ENCODE data around the gene ZNF630.

GRCh38 chrX:48043056-48043455, 28.4 kb downstream of the ZNF630 start:
- TF ChIP-seq GATA2 (IDR thresholded peaks at IDR 0.05; ENCODE audit: low read depth, low read length) (no peak), GATA3 (IDR thresholded peaks at IDR 0.05; ENCODE audit: low read depth, low read length) (no peak)

Measured in SH-SY5Y (cell line).